ENCODE data around the gene ZNF700. TPM values are rescaled to one million over a fixed set of nuclear protein-coding genes. Genes with fewer than 3 reads are reported as not detected.
"Not testable (repeated sequence)": the region's sequence is repeated elsewhere in the genome, so short reads cannot be mapped to it uniquely, and the experiment has no call there.

Gene ZNF700
- total RNA-seq, 2 donors from 2014 or later = 16.4 to 20.0 TPM

GRCh38 chr19:11978492-11979100, 53.7 kb downstream of the ZNF700 start:
- no peak for ATAC-seq
- DNase-seq = no peak
- intact Hi-C loops (cut with DNase I, micrococcal nuclease) = no loop called here

GRCh38 chr19:11979527-11979926, 54.6 kb downstream of the ZNF700 start:
- intact Hi-C loops (cut with DNase I, micrococcal nuclease) = no loop called here

GRCh38 chr19:11982526-11982925, 57.6 kb downstream of the ZNF700 start:
- intact Hi-C loops (cut with DNase I, micrococcal nuclease) = no loop called here
- ATAC-seq (no peak), DNase-seq (no peak)

More at GRCh38 chr19:11979527-11979926, 54.6 kb downstream of the ZNF700 start:
- DNase-seq (no peak), ATAC-seq (no peak)

GRCh38 chr19:11984986-11985385, 60.1 kb downstream of the ZNF700 start:
- DNase-seq (no peak), ATAC-seq (no peak)
- intact Hi-C loops (cut with DNase I, micrococcal nuclease) = loop anchor here in 1 of 2 donors (5.0 kb wide), 1 partner anchor 188 kb away; the partner anchor contains the start of gene ZNF491

- ATAC-seq = no peak
- DNase-seq = peak in 1 of 2 donors; percentile 14
- intact Hi-C loops (cut with DNase I, micrococcal nuclease) = loop anchor here in 1 of 2 donors (5.0 kb wide), 1 partner anchor 189 kb away; the partner anchor contains the start of gene ZNF491
Observed at GRCh38 chr19:11986754-11987153, 61.8 kb downstream of the ZNF700 start.

- ATAC-seq = peak; percentile 99
- DNase-seq = peak; percentile 98 to 99
- intact Hi-C loops (cut with DNase I, micrococcal nuclease) = loop anchor here in 1 of 2 donors (5.0 kb wide), 1 partner anchor 190 kb away; the partner anchor contains the start of gene ZNF491
Observed at GRCh38 chr19:11987405-11988281, 62.7 kb downstream of the ZNF700 start.

GRCh38 chr19:11989112-11989456, 64.2 kb downstream of the ZNF700 start:
- no peak for DNase-seq
- intact Hi-C loops (cut with DNase I, micrococcal nuclease) = loop anchor here in 1 of 2 donors (5.0 kb wide), 1 partner anchor 192 kb away; the partner anchor contains the start of gene ZNF491
- ATAC-seq = no peak

GRCh38 chr19:11991921-11992320, 67.0 kb downstream of the ZNF700 start:
- not testable (repeated sequence) for DNase-seq, ATAC-seq
- intact Hi-C loops (cut with DNase I, micrococcal nuclease) = loop anchor here (5.0 to 10.0 kb wide), 2 partner anchors 67 to 70 kb away; partner anchors contain the start of gene ZNF700 (in 1 of the 2)

GRCh38 chr19:11995174-11995573, 70.3 kb downstream of the ZNF700 start:
- intact Hi-C loops (cut with DNase I, micrococcal nuclease) = loop anchor here in 1 of 2 donors (10.0 kb wide), 1 partner anchor 70 kb away; the partner anchor contains the start of gene ZNF700
- DNase-seq = no peak
- ATAC-seq = no peak

Other genes with a start within 250 kb of the ZNF700 start
- gene ZNF823, start 186.2 kb upstream of the ZNF700 start, total RNA-seq = 10 to 100 TPM; 13.6 to 16.1 TPM
- gene ZNF441, start 158.1 kb upstream of the ZNF700 start, total RNA-seq = 1 to 10 TPM; 3.5 to 4.8 TPM
- gene ZNF491, start 126.6 kb upstream of the ZNF700 start, total RNA-seq = 1 to 10 TPM; 2.7 to 3.5 TPM
- gene ZNF440, start 110.8 kb upstream of the ZNF700 start, total RNA-seq = 10 to 100 TPM; 32.6 to 40.8 TPM
- gene ZNF439, start 76.4 kb upstream of the ZNF700 start, total RNA-seq = 10 to 100 TPM in 1 of 2 donors, 1 to 10 TPM in 1; 9.6 to 10.9 TPM
- 10 to 100 TPM; 17.3 to 26.5 TPM for gene ZNF69, start 37.3 kb upstream of the ZNF700 start, total RNA-seq
- gene ZNF763, start 39.9 kb downstream of the ZNF700 start, total RNA-seq = 1 to 10 TPM; 6.0 to 7.8 TPM
- 1 to 10 TPM; 2.3 to 2.7 TPM for gene ZNF433, start 110.6 kb downstream of the ZNF700 start, total RNA-seq
- under 1 TPM in 1 of 2 donors, not detected in 1; 0.45 TPM for gene ZNF878, start 127.9 kb downstream of the ZNF700 start, total RNA-seq
- gene ZNF844, start 139.6 kb downstream of the ZNF700 start, total RNA-seq = 10 to 100 TPM in 1 of 2 donors, 1 to 10 TPM in 1; 8.6 to 13.5 TPM
- gene ZNF20, start 215.2 kb downstream of the ZNF700 start, total RNA-seq = 1 to 10 TPM; 3.8 to 6.2 TPM
- 1 to 10 TPM; 2.8 to 3.0 TPM for gene ZNF625, start 231.6 kb downstream of the ZNF700 start, total RNA-seq
- gene ZNF136, start 238.0 kb downstream of the ZNF700 start, total RNA-seq = 1 to 10 TPM; 5.6 to 6.1 TPM

Data from left colon (tissue), 2 donors.